Kidney epithelial cell (primary cell): ENCODE data around the gene TM9SF2. TPM values are rescaled to one million over a fixed set of nuclear protein-coding genes. Genes with fewer than 3 reads are reported as not detected.

Source experiments
- DNase-seq: peaks from one replicate; pipeline ENCODE4 v3.0.0-alpha.2; 2010; ENCODE audit warnings: low read depth
- H3K27me3 ChIP-seq: 2 replicates; pipeline ENCODE4 v1.6.0; 2011; ENCODE audit warnings: low read length; ENCODE audit not compliant: control insufficient read depth, insufficient read depth
- H3K36me3 ChIP-seq: 2 replicates; pipeline ENCODE4 v1.5.1; 2011; ENCODE audit warnings: low read length; ENCODE audit not compliant: control insufficient read depth, insufficient read depth
- H3K4me3 ChIP-seq: 2 replicates; pipeline ENCODE4 v1.5.1; 2011; ENCODE audit warnings: low read depth, mild to moderate bottlenecking, control low read depth, low read length
- total RNA-seq: library from RNA; depleted of rRNA; stranded (reverse); fragments of >200 nt; gene quantifications from 2 replicates; pipeline ENCODE4 v1.2.3, GENCODE V29; 2015
- TF ChIP-seq, protein P1 (sequence below): IDR thresholded peaks from 2 replicates; pipeline ENCODE4 v1.5.1; 2011; ENCODE audit warnings: mild to moderate bottlenecking, moderate library complexity, low read length, control low read depth, inconsistent platforms; ENCODE audit not compliant: insufficient read depth, poor library complexity, severe bottlenecking

The TM9SF2 gene
- total RNA-seq, 1 donor from 2014 or later = 137 TPM

DNA sequence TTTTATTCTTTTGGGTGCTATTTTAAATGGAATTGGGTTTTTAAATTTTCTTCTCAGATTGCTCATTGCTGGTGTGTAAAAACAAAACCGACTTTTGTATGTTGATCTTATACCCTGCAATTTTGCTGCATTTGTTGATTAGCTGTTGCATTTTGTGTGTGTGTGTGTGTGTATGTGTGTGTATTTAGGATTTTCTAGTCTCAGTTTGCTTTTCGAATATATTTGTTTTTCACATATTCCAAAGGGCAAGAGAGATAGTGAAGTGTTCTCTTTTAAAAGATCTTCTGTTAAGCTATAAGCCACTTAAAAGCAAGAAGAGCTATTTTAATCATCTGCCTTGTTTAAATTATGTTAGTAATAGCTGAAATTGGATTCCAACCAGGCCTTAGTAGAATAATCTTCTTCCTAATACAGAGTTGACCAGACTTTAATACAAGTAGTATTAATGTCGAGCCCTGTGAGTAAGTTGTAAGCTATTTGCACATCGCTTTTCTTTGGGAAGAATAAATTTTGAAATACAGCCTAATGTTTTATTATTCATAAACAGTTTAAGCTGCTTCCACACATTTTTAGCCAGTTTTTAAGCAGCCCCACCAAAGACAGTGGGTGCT, 57.4 kb downstream of the TM9SF2 start:
- no peak overlapping the region for H3K4me3 ChIP-seq

DNA sequence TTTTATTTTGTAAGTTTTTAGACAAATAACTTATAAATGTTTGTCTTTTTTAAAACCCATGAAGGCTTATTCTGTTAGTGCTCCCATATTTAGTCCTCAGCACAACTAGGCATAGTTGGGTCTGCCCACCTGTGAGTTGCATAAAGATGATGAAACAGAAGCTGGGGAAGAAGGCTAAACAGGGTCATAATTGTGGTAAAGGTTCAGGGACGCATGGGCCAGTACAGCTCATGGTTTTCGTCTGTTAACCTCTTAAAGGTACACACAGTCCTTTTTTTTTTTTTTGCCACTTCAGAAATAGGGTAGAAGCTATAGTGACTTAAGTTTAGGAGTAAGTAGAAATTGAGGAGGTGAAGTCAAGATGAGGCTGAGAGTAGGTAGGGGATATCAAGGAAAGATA, 58.3 kb downstream of the TM9SF2 start:
- no peaks in the 10 kb centered on the region for H3K27me3 ChIP-seq
- no peak overlapping the region for H3K4me3 ChIP-seq
- TF ChIP-seq, protein P1, sequence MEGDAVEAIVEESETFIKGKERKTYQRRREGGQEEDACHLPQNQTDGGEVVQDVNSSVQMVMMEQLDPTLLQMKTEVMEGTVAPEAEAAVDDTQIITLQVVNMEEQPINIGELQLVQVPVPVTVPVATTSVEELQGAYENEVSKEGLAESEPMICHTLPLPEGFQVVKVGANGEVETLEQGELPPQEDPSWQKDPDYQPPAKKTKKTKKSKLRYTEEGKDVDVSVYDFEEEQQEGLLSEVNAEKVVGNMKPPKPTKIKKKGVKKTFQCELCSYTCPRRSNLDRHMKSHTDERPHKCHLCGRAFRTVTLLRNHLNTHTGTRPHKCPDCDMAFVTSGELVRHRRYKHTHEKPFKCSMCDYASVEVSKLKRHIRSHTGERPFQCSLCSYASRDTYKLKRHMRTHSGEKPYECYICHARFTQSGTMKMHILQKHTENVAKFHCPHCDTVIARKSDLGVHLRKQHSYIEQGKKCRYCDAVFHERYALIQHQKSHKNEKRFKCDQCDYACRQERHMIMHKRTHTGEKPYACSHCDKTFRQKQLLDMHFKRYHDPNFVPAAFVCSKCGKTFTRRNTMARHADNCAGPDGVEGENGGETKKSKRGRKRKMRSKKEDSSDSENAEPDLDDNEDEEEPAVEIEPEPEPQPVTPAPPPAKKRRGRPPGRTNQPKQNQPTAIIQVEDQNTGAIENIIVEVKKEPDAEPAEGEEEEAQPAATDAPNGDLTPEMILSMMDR = no peak
- H3K36me3 ChIP-seq = peaks cover 1% of the 10 kb centered on the region
- no peak for DNase-seq

More for the DNA sequence above, 57.4 kb downstream of the TM9SF2 start:
- TF ChIP-seq, protein P1 = no peak
- Histone ChIP-seq H3K36me3 (peaks cover 1% of the 10 kb centered on the region), H3K27me3 (no peaks in the 10 kb centered on the region)
- DNase-seq = no peak

DNA sequence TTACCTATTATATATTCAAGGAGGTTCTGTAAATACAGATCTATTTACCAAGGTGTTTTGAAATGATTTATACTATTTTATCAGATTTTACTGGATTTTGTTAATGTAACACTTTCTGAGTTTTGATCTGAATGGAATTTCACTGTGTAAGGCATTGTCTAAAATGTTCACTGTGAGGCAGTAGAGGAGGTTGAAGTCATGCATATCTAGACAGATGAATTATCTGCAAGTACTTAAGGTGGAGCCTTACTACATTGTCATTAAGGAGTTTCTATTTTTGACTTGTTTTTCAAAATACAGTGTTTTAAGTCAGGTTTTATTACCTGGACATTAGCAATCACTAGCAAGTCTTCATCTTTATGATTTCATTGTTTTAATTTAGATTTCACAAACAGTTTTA, 62.1 kb downstream of the TM9SF2 start:
- Histone ChIP-seq H3K27me3 (no peaks in the 10 kb centered on the region), H3K36me3 (peaks cover 1% of the 10 kb centered on the region), H3K4me3 (no peak overlapping the region)
- DNase-seq = no peak
- TF ChIP-seq, protein P1 = no peak

DNA sequence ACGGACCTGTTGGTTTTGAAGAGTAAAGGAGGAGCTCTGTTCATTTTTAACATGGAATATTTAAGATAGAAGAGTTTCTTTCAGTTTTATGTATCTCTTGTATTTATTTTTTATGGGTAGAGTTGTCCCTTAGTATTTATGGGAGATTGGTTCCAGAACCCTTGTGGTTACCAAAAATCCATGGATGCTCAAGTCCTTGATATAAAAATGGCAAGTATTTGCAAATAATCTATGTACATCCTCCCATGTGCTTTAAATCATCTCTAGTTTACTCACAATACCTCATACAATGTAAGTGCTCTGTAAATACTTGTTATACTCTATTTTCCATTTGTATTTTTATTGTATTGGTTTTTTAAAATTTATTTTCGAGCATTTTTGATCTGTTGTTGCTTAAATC, 63.1 kb downstream of the TM9SF2 start:
- Histone ChIP-seq H3K27me3 (no peaks in the 10 kb centered on the region), H3K36me3 (peaks cover 1% of the 10 kb centered on the region), H3K4me3 (no peak overlapping the region)
- TF ChIP-seq, protein P1 = no peak
- no peak for DNase-seq

DNA sequence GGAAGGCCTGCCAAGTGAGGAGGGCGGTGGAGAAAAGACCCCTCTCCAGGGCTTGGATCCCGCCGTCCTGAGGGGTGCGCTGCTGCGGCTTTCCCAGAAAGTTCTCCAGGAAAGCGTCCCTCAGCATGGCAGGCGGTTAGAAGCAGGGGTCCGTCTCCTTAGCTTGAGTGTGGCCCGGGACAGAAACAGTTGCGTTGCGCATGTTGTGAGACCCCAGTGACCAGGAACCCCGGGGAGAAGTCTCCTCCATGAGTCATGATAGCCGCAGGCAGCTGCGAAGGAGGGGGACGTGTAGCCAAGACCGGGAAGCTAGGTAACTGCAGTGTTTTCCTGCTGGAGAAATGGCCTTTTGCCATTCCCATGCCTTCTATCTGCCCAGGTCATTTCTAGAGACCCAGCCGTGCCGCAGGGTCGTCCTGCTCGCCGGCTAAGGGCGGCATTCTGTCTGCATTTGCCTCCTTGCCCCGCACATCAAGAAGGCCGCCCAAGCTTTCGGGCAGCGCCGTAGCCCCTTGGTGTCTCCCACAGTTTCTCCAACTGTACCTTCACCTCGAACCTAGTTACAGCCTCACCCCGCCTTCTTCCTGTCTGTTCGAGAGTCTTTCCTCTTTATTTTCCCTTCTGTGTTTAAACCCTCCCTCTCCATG, 64.3 kb downstream of the TM9SF2 start:
- TF ChIP-seq, protein P1 = no peak
- no peak for DNase-seq
- Histone ChIP-seq H3K27me3 (no peaks in the 10 kb centered on the region), H3K4me3 (no peak overlapping the region), H3K36me3 (peaks cover 1% of the 10 kb centered on the region)
